Gastroesophageal sphincter (tissue), 4 donors: ENCODE results near the gene POMT1. TPM values are rescaled to one million over a fixed set of nuclear protein-coding genes. Genes with fewer than 3 reads are reported as not detected.
A peak's percentile ranks its signal among the peaks of the same experiment; 100 is the strongest.

ENCODE experiments used
- ATAC-seq: fragments of 150-250 bp; one replicate; pipeline ENCODE4 v1.9.1; 2016; ENCODE audit warnings: mild to moderate bottlenecking, moderate library complexity
- H3K27ac ChIP-seq, 4 donors: fragments of 200-600 bp; sonication (generic) in 3 of 4; 1 replicate in 3 of 4; 2 replicates in 1 of 4; pipeline ENCODE4 v1.5.1; 2016 to 2019
- H3K27me3 ChIP-seq: fragments of 200-600 bp; sonication (generic); one replicate; pipeline ENCODE4 v1.5.1; 2019
- H3K36me3 ChIP-seq, 2 donors: fragments of 200-600 bp; sonication (generic); one replicate each; pipeline ENCODE4 v1.5.1; 2019; ENCODE audit warnings: control low read depth in 1 of 2
- H3K4me1 ChIP-seq, 3 donors: fragments of 200-600 bp; sonication (generic); 1 replicate in 2 of 3; 2 replicates in 1 of 3; pipeline ENCODE4 v1.5.1; 2016 to 2019; ENCODE audit warnings: control low read depth in 2 of 3
- H3K4me3 ChIP-seq, 2 donors: fragments of 200-600 bp; sonication (generic); one replicate each; pipeline ENCODE4 v1.5.1; 2019; ENCODE audit warnings: mild to moderate bottlenecking in 1 of 2, moderate library complexity in 1 of 2
- H3K9me3 ChIP-seq, 3 donors: fragments of 200-600 bp; sonication (generic); one replicate each; pipeline ENCODE4 v1.5.1; 2017 to 2019; ENCODE audit warnings: control low read depth in 2 of 3
- EP300 ChIP-seq: sonication (generic); formaldehyde crosslinking; IDR thresholded peaks from one replicate; pipeline ENCODE4 v1.6.1; 2017; ENCODE audit warnings: antibody characterized with exemption, mild to moderate bottlenecking
- POLR2A ChIP-seq, 2 donors: fragments of 450-650 bp; IDR thresholded peaks; one replicate each; pipeline ENCODE4 v1.6.1; 2017; ENCODE audit warnings: antibody characterized with exemption in 2 of 2, mild to moderate bottlenecking in 2 of 2, moderate library complexity in 1 of 2
- POLR2AphosphoS5 ChIP-seq: sonication (generic); formaldehyde crosslinking; IDR thresholded peaks from one replicate; pipeline ENCODE4 v1.6.1; 2017; ENCODE audit warnings: antibody characterized with exemption
- WGBS, 2 donors: methylation state at CpG; one replicate each; pipeline ENCODE4 v1.1.5; 2018; ENCODE audit warnings: low coverage in 1 of 2; 5-methylcytosine and 5-hydroxymethylcytosine counted together
- total RNA-seq, 4 donors: library from RNA; depleted of rRNA; stranded (reverse); fragments of >200 nt; gene quantifications; one replicate each; pipeline ENCODE4 v1.1.0, GENCODE V29; 2016
- TF ChIP-seq, protein P1 (sequence below), 4 experiments: fragments of 200-600 bp in 2 of 4; fragments of 450-650 bp in 2 of 4; sonication (generic) in 1 of 4; IDR thresholded peaks; one replicate each; pipeline ENCODE4 v1.5.1; 2017 to 2019; ENCODE audit warnings: antibody characterized with exemption in 4 of 4, mild to moderate bottlenecking in 2 of 4, moderate library complexity in 2 of 4

Gene POMT1
- total RNA-seq, 4 donors from 2014 or later: 19.9 to 39.7 (median 26.6) TPM

DNA sequence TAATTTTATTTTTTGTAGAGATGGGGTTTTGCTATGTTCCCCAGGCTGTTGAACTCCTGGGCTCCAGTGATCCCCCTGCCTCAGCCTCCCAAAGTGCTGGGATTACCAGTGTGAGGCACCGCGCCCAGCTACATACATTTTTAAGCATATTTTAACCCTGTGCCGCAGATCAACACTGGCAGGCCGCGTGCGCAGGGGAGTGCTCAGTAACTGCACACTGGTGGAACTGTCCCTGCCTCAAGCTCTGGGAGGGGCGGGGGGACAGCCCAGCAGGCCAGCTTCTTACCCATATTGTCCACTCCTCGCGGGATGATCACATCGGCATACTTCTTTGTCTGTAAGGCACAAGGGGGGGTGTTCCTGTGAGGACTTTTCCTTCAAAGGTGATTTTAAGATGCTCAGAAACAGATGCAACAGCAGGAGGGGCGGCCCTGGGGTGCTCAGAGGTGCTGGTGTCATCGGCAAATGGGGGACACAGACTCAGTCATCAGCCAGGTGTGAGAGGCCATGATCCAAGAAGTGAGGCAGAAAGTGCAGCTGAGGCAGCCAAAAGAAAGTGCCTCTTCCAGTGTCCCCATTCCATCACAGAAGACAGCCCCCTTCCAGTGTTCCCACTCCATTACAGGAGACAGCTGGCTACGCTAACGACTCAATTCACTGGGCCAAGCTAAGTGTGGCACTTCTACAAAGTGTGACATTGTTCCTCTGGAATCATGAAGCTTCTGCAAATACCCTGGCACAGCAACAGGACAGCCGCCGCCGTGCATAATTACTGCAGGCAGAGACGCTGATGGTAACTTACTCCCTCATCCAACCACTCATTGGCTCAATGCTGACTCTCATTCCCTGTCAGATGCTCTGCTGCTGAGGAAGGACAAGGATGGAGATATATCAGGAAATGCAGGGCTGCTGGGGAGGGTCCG is 23.2 kb downstream of the POMT1 start:
- Histone ChIP-seq H3K9me3 (no peaks in the 10 kb centered on the region), H3K4me3 (no peak overlapping the region), H3K36me3 (peaks cover 0 to 92% of the 10 kb centered on the region in 2 donors), H3K4me1 (peaks cover 0 to 16% (median 7%) of the 10 kb centered on the region in 3 donors), H3K27me3 (no peaks in the 10 kb centered on the region), H3K27ac (no peak overlapping the region)
- TF ChIP-seq, protein P1, sequence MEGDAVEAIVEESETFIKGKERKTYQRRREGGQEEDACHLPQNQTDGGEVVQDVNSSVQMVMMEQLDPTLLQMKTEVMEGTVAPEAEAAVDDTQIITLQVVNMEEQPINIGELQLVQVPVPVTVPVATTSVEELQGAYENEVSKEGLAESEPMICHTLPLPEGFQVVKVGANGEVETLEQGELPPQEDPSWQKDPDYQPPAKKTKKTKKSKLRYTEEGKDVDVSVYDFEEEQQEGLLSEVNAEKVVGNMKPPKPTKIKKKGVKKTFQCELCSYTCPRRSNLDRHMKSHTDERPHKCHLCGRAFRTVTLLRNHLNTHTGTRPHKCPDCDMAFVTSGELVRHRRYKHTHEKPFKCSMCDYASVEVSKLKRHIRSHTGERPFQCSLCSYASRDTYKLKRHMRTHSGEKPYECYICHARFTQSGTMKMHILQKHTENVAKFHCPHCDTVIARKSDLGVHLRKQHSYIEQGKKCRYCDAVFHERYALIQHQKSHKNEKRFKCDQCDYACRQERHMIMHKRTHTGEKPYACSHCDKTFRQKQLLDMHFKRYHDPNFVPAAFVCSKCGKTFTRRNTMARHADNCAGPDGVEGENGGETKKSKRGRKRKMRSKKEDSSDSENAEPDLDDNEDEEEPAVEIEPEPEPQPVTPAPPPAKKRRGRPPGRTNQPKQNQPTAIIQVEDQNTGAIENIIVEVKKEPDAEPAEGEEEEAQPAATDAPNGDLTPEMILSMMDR (IDR thresholded peaks at IDR 0.05): no peak
- no peak for TF ChIP-seq POLR2AphosphoS5
- no peak for TF ChIP-seq EP300
- no peak for TF ChIP-seq POLR2A (IDR thresholded peaks at IDR 0.05)
- 74 to 89% methylated on average over 6 to 8 of the region's 19 CpGs for WGBS, 2 donors
- ATAC-seq: no peak

DNA sequence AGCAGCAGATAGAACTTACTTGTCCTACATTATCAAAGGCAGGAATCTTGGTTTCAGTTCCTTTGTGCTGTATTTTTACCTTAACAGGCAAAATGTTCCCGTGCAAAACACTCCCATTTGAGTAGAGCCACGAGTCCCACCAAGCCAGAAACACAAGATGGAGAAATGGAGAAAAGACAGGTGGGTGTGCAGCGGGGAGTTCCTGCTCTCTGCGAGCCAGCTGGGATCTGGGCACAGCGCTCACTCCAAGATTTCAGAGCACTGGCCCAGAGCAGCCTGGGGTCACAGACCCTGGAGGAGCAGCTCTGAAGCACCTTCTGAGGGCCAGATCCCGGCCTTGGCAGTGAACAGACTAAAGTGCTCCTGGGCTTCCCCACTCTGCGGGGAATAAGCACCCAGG is 25.5 kb downstream of the POMT1 start:
- no peak for ATAC-seq
- Histone ChIP-seq H3K36me3 (peaks cover 0 to 69% of the 10 kb centered on the region in 2 donors), H3K4me1 (peaks cover 0 to 21% (median 12%) of the 10 kb centered on the region in 3 donors), H3K27me3 (no peaks in the 10 kb centered on the region), H3K4me3 (no peak overlapping the region), H3K9me3 (no peaks in the 10 kb centered on the region), H3K27ac (no peak overlapping the region)
- TF ChIP-seq, protein P1 (IDR thresholded peaks at IDR 0.05): no peak
- TF ChIP-seq EP300 (no peak), POLR2AphosphoS5 (no peak), POLR2A (IDR thresholded peaks at IDR 0.05) (no peak)
- WGBS, 2 donors: 98 to 100% methylated on average over 1 to 5 of the region's 7 CpGs

DNA sequence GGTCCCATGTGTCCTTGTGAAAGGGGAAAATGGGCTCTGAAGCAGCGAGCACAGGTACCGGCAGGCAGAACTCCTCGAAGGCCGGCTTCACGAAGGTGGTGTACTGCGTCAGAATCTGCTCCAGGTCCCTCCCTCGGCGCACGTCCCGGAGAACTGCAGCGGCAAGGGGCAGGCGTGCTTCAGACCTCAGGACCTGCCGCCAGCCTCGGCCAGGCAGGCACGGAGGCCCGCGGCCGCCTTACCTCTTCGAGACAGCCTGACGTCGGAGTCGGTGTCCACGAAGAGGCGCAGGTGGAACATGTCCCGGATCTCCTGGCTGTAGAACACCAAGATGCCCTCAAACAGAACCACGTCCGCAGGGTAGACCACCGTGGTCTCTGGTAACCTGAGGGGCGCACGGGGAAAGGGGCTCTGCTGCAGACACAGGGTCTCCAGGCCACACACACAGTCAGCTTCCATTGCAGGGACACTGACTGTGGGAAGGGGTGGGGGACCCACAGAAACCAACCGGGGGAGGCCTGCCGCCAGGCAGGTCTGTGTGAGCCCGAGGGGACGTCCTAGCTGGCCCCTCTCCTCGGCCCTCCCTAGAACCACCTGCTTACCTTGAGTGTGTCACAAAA is 26.3 kb downstream of the POMT1 start:
- Histone ChIP-seq H3K27me3 (no peaks in the 10 kb centered on the region), H3K9me3 (no peaks in the 10 kb centered on the region), H3K27ac (no peak overlapping the region), H3K36me3 (peaks cover 0 to 61% of the 10 kb centered on the region in 2 donors), H3K4me1 (peaks cover 0 to 21% (median 12%) of the 10 kb centered on the region in 3 donors), H3K4me3 (no peak overlapping the region)
- WGBS, 2 donors: 89% methylated on average over 6 of the region's 35 CpGs; no CpG with 5 or more reads in 1 of the 2 donors
- ATAC-seq: no peak
- no peak for TF ChIP-seq POLR2AphosphoS5
- no peak for TF ChIP-seq EP300
- no peak for TF ChIP-seq POLR2A (IDR thresholded peaks at IDR 0.05)
- TF ChIP-seq, protein P1 (IDR thresholded peaks at IDR 0.05): no peak

DNA sequence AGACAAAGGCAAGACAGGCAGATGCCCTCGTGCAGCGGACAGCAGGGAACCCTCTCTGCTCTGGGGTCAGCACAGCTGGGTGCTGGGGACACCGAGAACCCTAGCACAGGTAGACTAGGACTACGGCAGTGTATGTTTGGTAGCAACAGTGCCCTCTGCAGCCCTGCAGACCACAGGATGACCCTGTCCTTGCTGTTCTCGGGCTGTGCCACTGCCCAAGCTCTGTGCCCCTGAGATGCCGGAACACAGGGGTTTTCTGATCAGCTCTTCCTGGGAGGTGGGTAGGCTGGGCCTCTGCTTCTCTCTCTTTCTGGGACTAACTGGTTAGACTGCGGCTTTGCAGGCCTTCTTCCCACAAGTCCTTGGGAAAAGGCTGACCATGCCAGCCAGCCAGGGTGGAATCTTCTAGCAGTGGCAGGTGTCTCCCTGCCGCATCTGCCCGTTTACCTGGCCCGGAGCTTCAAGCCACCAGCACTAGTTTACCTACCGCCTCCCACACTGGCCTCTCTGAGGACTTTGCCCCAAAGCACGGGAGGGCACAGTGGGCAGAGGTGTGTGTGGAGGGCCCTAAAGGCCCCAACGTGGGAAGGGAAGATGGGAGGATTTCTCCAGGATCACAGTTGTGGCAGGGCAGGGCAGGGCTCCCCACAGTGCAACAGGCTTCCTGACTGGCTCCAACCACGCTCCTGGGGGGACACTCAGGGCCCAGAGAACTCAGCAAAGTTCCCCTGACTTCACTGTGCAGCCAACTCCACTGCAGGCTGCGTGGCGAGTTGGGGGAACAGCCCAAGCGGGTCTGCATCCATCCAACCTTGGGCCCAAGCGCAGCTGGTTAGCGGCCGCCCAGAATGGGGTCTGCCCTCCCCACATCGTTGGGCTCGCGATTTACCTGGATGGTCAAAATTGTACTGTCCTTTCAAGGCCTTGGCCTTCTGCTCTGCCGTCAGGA is 27.2 kb downstream of the POMT1 start:
- Histone ChIP-seq H3K36me3 (peaks cover 0 to 52% of the 10 kb centered on the region in 2 donors), H3K4me1 (peaks cover 0 to 21% (median 12%) of the 10 kb centered on the region in 3 donors), H3K9me3 (no peaks in the 10 kb centered on the region), H3K27me3 (no peaks in the 10 kb centered on the region), H3K4me3 (peak overlapping the region; percentile 92 to 99), H3K27ac (peak overlapping the region in 3 of 4 donors; percentile 87 to 89 (median 87))
- 43% methylated on average over 1 of the region's 24 CpGs; no CpG with 5 or more reads in 1 of the 2 donors for WGBS, 2 donors
- no peak for ATAC-seq
- TF ChIP-seq, protein P1 (IDR thresholded peaks at IDR 0.05): no peak
- no peak for TF ChIP-seq EP300
- TF ChIP-seq POLR2A (IDR thresholded peaks at IDR 0.05): no peak
- TF ChIP-seq POLR2AphosphoS5: no peak
